Right lobe of liver (tissue), 6 donors: ENCODE results near the gene TBXAS1. TPM values are rescaled to one million over a fixed set of nuclear protein-coding genes. Genes with fewer than 3 reads are reported as not detected.

Source experiments
- ATAC-seq, 4 donors: fragments of 200-7000 bp; cut with Tn5 transposase; one replicate each; pipeline ENCODE4 v1.9.1; 2020; ENCODE audit warnings: mild to moderate bottlenecking in 4 of 4, moderate library complexity in 4 of 4
- DNase-seq, 3 donors: peaks; one replicate each; pipeline ENCODE4 v3.0.0-alpha.2; 2020
- H3K27ac ChIP-seq, 3 donors: fragments of 200-600 bp; one replicate each; pipeline ENCODE4 v1.8.0; 2022
- H3K27me3 ChIP-seq, 2 donors: fragments of 200-600 bp; one replicate each; pipeline ENCODE4 v1.8.0; 2022
- H3K36me3 ChIP-seq, 4 donors: fragments of 200-600 bp; sonication (generic) in 1 of 4; one replicate each; pipeline versions ENCODE4 v1.5.1 to v1.8.0; 2017 to 2022; ENCODE audit warnings: control low read depth in 1 of 4
- H3K4me1 ChIP-seq, 4 donors: fragments of 200-600 bp; sonication (generic) in 1 of 4; one replicate each; pipeline versions ENCODE4 v1.5.1 to v1.8.0; 2017 to 2022; ENCODE audit warnings: control low read depth in 1 of 4
- H3K4me3 ChIP-seq, 3 donors: fragments of 200-600 bp; one replicate each; pipeline ENCODE4 v1.8.0; 2022
- H3K9me3 ChIP-seq, 4 donors: fragments of 200-600 bp; sonication (generic) in 1 of 4; one replicate each; pipeline versions ENCODE4 v1.5.1 to v1.8.0; 2017 to 2022; ENCODE audit warnings: control low read depth in 1 of 4
- CTCF ChIP-seq, 4 donors: fragments of 200-600 bp in 3 of 4; fragments of 450-650 bp in 1 of 4; IDR thresholded peaks; one replicate each; pipeline versions ENCODE4 v1.5.1 to v1.8.0; 2016 to 2022; ENCODE audit warnings: antibody characterized with exemption in 4 of 4, mild to moderate bottlenecking in 2 of 4
- POLR2A ChIP-seq: fragments of 450-650 bp; IDR thresholded peaks from one replicate; pipeline ENCODE4 v1.6.1; 2017; ENCODE audit warnings: antibody characterized with exemption, mild to moderate bottlenecking
- WGBS: methylation state at CpG from one replicate; pipeline ENCODE4 v1.1.6; 2018; ENCODE audit warnings: low coverage, low lambda C conversion rate; ENCODE audit not compliant: insufficient coverage; ENCODE audit errors: missing lambda C conversion rate; 5-methylcytosine and 5-hydroxymethylcytosine counted together
- intact Hi-C, 2 donors: fragments of 100-400 bp; cut with DNase I; formaldehyde crosslinking; loops; one replicate each; pipeline versions ENCODE4 v1.11.2 to v1.14.1; 2022
- long read RNA-seq: library from polyadenylated mRNA; unstranded; transcript quantifications from one replicate; pipeline ENCODE4 v2.0.0, GENCODE V29; 2019
- total RNA-seq, 6 experiments: library from RNA; depleted of rRNA in 2 of 6; stranded (reverse); fragments of >200 nt in 2 of 6; fragmentation: NEBNext Ultra II Directional in 3 of 6; extraction: Animal tissue kit (Norgen Biotek cat#: 25700) in 3 of 6; gene quantifications; one replicate each; pipeline versions ENCODE4 v1.1.0 to v1.2.4, GENCODE V29; 2016 to 2023
- donor health status: DM: no; HTN: yes; CAD: no.
- donor health status: DM: no; HTN: no; CAD: no.
- donor health status: DM: no; HTN: no; CAD: no.
- donor health status: DM: no; HTN: yes; CAD: no.
- donor health status: DM: no; HTN: yes; CAD: no.

Gene TBXAS1
- total RNA-seq, result 10 to 100 TPM in 4 of 6 experiments, 1 to 10 TPM in 2; 7.6 to 15.6 (median 12.2) TPM
- long read RNA-seq, partial matches to known transcripts, result 0 of 3 reads
- long read RNA-seq, other reads (novel, unspliced or antisense), result 0 of 3 reads

GRCh38 chr7:139829025-139829774 is at the start of gene TBXAS1:
Gene TBXAS1 (plus strand): TSS chr7:139829264. CDS start chr7:139829391, 127 bp downstream.
- Histone ChIP-seq H3K36me3 (no peaks in the 10 kb centered on the region), H3K9me3 (no peaks in the 10 kb centered on the region), H3K27ac (peak within 1 kb of the TSS; percentile 9 to 40 (median 21)), H3K4me1 (no peaks in the 10 kb centered on the region), H3K4me3 (peak within 1 kb of the TSS; percentile 4 to 36 (median 26)), H3K27me3 (no peaks in the 10 kb centered on the region)
- WGBS, result 40% methylated on average over 8 of the region's 10 CpGs
- DNase-seq, result peak in 1 of 3 donors; percentile 36
- intact Hi-C loops, result no loop called here
- no peak for TF ChIP-seq CTCF (IDR thresholded peaks at IDR 0.05)
- no peak for TF ChIP-seq POLR2A
- ATAC-seq, result peak; percentile 60 to 77 (median 72)

GRCh38 chr7:139782932-139783331 is 46.1 kb upstream of the TBXAS1 start:
- Histone ChIP-seq H3K4me1 (peaks cover 0 to 5% (median 0%) of the 10 kb centered on the region in 4 donors), H3K4me3 (no peak overlapping the region), H3K27me3 (no peaks in the 10 kb centered on the region), H3K9me3 (no peaks in the 10 kb centered on the region), H3K27ac (no peak overlapping the region), H3K36me3 (no peaks in the 10 kb centered on the region)
- DNase-seq, result no peak
- WGBS, result 74% methylated on average over 3 of the region's 3 CpGs
- ATAC-seq, result peak in 1 of 4 donors; percentile 58
- no peak for TF ChIP-seq POLR2A
- TF ChIP-seq CTCF (IDR thresholded peaks at IDR 0.05), result no peak
- intact Hi-C loops, result loop anchor here (10.0 kb wide), 2 partner anchors 148 to 212 kb away; no protein-coding TSS in a partner anchor

DNA sequence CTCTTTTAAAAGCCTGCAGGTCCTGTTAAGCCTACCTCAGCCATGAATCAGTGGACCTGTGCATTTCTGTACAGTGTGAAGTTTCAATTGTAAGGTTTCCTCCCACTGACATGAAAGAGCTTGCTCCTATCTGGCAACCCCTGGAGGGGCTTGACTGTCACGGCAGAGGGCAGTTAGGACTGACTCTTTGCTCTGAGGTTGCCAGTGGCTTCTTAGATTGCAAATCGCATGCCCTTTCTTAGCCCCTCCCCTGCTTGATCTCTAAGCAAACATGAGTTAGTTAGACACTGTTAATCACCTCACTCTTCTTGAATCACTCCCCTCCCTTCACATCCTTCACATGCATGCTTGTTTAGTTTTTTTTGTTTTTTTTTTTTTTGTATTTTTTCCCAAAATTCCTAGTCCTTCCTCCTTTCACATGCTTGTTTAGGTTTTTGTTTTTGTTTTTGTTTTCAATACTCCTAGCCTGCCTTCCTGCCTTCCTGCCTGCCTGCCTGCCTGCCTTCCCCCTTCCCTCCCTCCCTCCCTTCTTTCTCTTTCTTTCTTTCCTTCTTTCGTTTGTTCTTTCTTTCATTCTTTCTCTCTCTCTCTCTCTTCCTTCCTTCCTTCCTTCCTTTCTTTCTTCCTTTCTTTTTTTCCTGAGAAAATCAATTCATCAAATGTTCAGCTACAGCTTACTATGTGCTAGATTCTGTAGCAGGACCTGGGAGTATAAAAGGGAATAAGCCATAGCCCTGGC is 45.2 kb upstream of the TBXAS1 start:
- TF ChIP-seq POLR2A (no peak), CTCF (IDR thresholded peaks at IDR 0.05) (no peak)
- Histone ChIP-seq H3K4me3 (no peak overlapping the region), H3K27me3 (no peaks in the 10 kb centered on the region), H3K27ac (no peak overlapping the region), H3K4me1 (peaks cover 0 to 5% (median 0%) of the 10 kb centered on the region in 4 donors), H3K9me3 (no peaks in the 10 kb centered on the region), H3K36me3 (no peaks in the 10 kb centered on the region)
- WGBS, result 34% methylated on average over 3 of the region's 3 CpGs
- ATAC-seq (no peak), DNase-seq (no peak)
- intact Hi-C loops, result loop anchor here (10.0 kb wide), 2 partner anchors 149 to 211 kb away; no protein-coding TSS in a partner anchor

DNA sequence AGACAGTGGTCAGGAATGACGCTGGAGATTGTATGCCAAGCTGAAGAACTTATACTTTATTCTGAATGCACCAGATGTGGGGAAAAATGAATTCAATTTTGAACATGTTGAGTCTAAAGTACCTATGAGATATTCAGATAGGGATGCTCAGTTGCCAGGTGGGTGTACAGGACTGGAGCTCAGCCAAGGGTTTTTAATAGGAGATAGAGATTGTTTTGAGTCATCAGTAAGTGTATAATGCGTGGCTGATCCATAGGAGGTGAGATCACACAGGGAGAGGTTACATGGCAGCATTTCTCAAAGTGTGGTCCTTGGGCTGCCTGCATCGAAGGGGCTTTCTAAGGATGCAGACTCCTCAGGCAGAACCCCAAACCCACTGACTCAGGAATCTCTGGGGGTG is 44.4 kb upstream of the TBXAS1 start:
- ATAC-seq (no peak), DNase-seq (no peak)
- no peak overlapping the region for H3K27ac ChIP-seq
- no peak overlapping the region for H3K4me3 ChIP-seq
- TF ChIP-seq CTCF (IDR thresholded peaks at IDR 0.05) (no peak), POLR2A (no peak)
- peaks cover 0 to 5% (median 0%) of the 10 kb centered on the region in 4 donors for H3K4me1 ChIP-seq
- H3K9me3 ChIP-seq, result no peaks in the 10 kb centered on the region
- no peaks in the 10 kb centered on the region for H3K36me3 ChIP-seq
- WGBS, result 95% methylated on average over 3 of the region's 3 CpGs
- intact Hi-C loops, result loop anchor here (10.0 kb wide), 2 partner anchors 150 to 210 kb away; no protein-coding TSS in a partner anchor
- no peaks in the 10 kb centered on the region for H3K27me3 ChIP-seq
